Measurements from ENCODE around the gene BBS5. TPM values are rescaled to one million over a fixed set of nuclear protein-coding genes. Genes with fewer than 3 reads are reported as not detected.
"Not testable (repeated sequence)": the region's sequence is repeated elsewhere in the genome, so short reads cannot be mapped to it uniquely, and the experiment has no call there.

BBS5 gene
- total RNA-seq, 1 donor from 2014 or later = 8.2 TPM

DNA sequence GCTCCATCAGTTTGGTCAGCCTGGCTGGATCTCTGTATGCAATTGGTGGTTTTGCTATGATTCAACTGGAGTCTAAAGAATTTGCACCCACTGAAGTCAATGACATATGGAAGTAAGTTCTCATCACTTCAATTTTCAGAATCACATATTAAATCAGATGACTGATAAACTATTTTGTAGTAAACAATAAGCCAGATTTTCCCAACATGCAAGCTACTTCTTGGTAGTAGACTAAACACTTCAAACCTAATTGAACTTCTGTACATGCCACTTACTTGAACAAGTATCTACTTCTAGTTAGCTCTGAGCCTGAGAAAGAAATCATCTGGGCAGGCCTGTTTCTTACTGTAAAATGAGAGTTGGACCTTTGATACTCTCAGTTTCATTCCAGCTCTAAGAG lies 41.6 kb downstream of the BBS5 start:
- no peaks in the 10 kb centered on the region for H3K9me3 Mint-ChIP-seq (ENCODE audit: low read depth)
- no peak for DNase-seq (ENCODE audit: low spot score, unreplicated experiment)
- H3K27me3 Mint-ChIP-seq = no peaks in the 10 kb centered on the region
- H3K27ac Mint-ChIP-seq = no peak overlapping the region
- H3K4me1 Mint-ChIP-seq (ENCODE audit: low read depth) = peaks cover 12% of the 10 kb centered on the region
- H3K36me3 Mint-ChIP-seq (ENCODE audit: insufficient read depth) = no peaks in the 10 kb centered on the region
- no peak overlapping the region for H3K4me3 Mint-ChIP-seq (ENCODE audit: low read depth)
- TF ChIP-seq, protein P1, sequence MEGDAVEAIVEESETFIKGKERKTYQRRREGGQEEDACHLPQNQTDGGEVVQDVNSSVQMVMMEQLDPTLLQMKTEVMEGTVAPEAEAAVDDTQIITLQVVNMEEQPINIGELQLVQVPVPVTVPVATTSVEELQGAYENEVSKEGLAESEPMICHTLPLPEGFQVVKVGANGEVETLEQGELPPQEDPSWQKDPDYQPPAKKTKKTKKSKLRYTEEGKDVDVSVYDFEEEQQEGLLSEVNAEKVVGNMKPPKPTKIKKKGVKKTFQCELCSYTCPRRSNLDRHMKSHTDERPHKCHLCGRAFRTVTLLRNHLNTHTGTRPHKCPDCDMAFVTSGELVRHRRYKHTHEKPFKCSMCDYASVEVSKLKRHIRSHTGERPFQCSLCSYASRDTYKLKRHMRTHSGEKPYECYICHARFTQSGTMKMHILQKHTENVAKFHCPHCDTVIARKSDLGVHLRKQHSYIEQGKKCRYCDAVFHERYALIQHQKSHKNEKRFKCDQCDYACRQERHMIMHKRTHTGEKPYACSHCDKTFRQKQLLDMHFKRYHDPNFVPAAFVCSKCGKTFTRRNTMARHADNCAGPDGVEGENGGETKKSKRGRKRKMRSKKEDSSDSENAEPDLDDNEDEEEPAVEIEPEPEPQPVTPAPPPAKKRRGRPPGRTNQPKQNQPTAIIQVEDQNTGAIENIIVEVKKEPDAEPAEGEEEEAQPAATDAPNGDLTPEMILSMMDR (IDR thresholded peaks at IDR 0.05; ENCODE audit: unreplicated experiment) = no peak

DNA sequence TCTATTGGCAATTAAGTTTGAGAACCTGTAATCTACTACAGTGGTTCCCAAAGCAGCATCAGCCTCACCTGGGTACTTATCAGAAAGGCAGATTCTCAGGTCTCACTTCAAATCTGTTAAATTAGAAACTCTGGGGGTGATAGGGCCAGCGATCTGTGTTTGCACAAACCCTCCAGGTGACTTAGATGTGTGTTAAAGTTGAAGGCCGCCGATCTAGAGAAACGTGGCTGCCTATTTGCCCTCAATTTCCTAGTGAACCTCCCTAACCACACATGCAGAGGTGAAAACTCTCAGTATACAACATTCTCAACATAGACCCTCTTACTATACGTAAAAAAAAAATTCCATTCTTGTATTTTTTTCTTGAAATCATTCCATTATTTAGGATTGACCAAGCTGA lies 44.4 kb downstream of the BBS5 start:
- no peak overlapping the region for H3K27ac Mint-ChIP-seq
- no peak for DNase-seq (ENCODE audit: low spot score, unreplicated experiment)
- H3K36me3 Mint-ChIP-seq (ENCODE audit: insufficient read depth) = peaks cover under 1% of the 10 kb centered on the region
- H3K4me1 Mint-ChIP-seq (ENCODE audit: low read depth) = peaks cover 12% of the 10 kb centered on the region
- no peak overlapping the region for H3K4me3 Mint-ChIP-seq (ENCODE audit: low read depth)
- TF ChIP-seq, protein P1 (IDR thresholded peaks at IDR 0.05; ENCODE audit: unreplicated experiment) = no peak
- no peaks in the 10 kb centered on the region for H3K9me3 Mint-ChIP-seq (ENCODE audit: low read depth)
- no peaks in the 10 kb centered on the region for H3K27me3 Mint-ChIP-seq

DNA sequence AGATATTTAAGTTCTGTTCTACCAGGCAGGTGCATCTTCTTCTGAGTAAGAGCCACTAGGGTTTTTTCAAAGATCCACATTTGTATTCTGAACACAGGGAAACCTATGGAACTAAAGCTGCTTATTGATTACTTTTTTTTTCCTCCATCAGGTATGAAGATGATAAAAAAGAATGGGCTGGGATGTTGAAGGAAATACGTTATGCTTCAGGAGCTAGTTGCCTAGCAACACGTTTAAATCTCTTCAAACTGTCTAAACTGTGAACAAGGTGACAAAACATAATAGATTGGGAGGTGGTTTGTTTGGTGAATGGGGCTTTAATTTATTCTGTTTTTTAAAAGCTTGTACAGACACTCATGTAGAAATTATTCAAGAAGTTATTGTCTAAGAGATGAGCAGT lies 46.1 kb downstream of the BBS5 start:
- Mint-ChIP-seq H3K27me3 (no peaks in the 10 kb centered on the region), H3K27ac (no peak overlapping the region)

DNA sequence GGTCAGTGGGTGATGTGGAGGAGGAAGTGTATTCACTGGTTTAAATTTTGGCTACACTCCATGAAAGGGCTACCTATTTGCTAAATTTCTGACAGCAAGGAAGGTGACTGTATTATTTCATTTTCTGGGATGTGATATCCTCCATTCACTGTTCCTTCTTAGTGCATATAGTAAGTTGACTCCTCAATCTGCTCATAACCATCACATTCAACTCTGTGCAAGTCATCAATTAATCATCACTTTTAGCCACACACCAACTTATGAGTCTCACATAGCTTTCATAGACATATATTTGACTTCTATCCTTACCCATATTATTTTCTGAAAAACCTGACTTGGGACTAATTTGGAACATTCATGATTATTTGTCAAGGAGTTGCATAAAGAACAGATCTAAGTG lies 47.2 kb downstream of the BBS5 start:
- no peaks in the 10 kb centered on the region for H3K9me3 Mint-ChIP-seq (ENCODE audit: low read depth)
- H3K4me1 Mint-ChIP-seq (ENCODE audit: low read depth) = peaks cover 24% of the 10 kb centered on the region
- TF ChIP-seq, protein P1 (IDR thresholded peaks at IDR 0.05; ENCODE audit: unreplicated experiment) = no peak
- H3K36me3 Mint-ChIP-seq (ENCODE audit: insufficient read depth) = peaks cover 12% of the 10 kb centered on the region
- H3K27ac Mint-ChIP-seq = no peak overlapping the region
- no peak for DNase-seq (ENCODE audit: low spot score, unreplicated experiment)
- no peak overlapping the region for H3K4me3 Mint-ChIP-seq (ENCODE audit: low read depth)
- H3K27me3 Mint-ChIP-seq = no peaks in the 10 kb centered on the region

More for the DNA sequence above, 46.1 kb downstream of the BBS5 start:
- Mint-ChIP-seq H3K4me1 (ENCODE audit: low read depth) (peaks cover 24% of the 10 kb centered on the region), H3K4me3 (ENCODE audit: low read depth) (no peak overlapping the region), H3K36me3 (ENCODE audit: insufficient read depth) (peaks cover 9% of the 10 kb centered on the region), H3K9me3 (ENCODE audit: low read depth) (no peaks in the 10 kb centered on the region)
- TF ChIP-seq, protein P1 (IDR thresholded peaks at IDR 0.05; ENCODE audit: unreplicated experiment) = no peak
- no peak for DNase-seq (ENCODE audit: low spot score, unreplicated experiment)

DNA sequence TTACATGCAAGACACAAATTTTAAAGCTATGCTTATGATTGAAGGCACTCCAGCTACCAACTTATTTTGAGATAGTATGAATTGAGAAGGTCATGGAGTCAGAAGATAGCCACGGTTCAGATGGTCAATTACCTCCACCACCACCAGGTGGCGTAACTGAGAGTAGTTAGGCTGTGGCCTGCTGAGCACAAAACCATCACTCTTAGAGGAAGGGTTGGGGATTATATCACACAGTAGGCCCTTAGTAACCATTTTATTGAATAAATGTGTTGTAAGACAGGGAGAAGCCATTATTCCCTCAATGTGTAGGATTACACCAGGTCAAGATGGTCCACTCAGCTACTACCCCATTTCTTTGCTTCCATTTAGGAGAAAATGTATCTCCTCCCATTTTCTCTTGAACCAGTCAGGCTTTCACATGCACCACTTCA lies 49.0 kb downstream of the BBS5 start:
- TF ChIP-seq, protein P1 (IDR thresholded peaks at IDR 0.05; ENCODE audit: unreplicated experiment) = peak; percentile 78
- no peak overlapping the region for H3K4me3 Mint-ChIP-seq (ENCODE audit: low read depth)
- H3K27ac Mint-ChIP-seq = no peak overlapping the region
- peaks cover 12% of the 10 kb centered on the region for H3K36me3 Mint-ChIP-seq (ENCODE audit: insufficient read depth)
- peaks cover 21% of the 10 kb centered on the region for H3K4me1 Mint-ChIP-seq (ENCODE audit: low read depth)
- no peaks in the 10 kb centered on the region for H3K27me3 Mint-ChIP-seq
- peak; percentile 36 for DNase-seq (ENCODE audit: low spot score, unreplicated experiment)
- H3K9me3 Mint-ChIP-seq (ENCODE audit: low read depth) = no peaks in the 10 kb centered on the region

DNA sequence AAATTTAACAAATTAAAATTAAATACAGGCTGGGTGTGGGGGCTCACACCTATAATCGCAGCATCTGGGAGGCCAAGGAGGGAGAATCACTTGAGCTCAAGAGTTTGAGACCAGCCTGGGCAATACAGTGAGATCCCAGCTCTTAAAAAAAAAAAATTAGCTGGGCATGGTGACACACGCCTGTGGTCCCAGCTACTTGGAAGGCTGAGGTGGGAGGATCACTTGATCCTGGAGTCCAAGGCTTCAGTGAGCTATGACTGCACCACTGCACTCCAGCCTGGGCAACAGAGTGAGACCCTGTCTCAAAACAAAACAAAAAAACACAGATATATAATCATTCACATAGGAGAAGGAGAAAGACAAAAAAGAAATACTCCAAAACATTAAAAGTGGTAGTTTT lies 60.2 kb downstream of the BBS5 start:
- not testable (repeated sequence) for DNase-seq (ENCODE audit: low spot score, unreplicated experiment); H3K4me3 Mint-ChIP-seq (ENCODE audit: low read depth); H3K4me1 Mint-ChIP-seq (ENCODE audit: low read depth); H3K9me3 Mint-ChIP-seq (ENCODE audit: low read depth); H3K27me3 Mint-ChIP-seq; H3K27ac Mint-ChIP-seq
- H3K36me3 Mint-ChIP-seq (ENCODE audit: insufficient read depth) = peaks cover 13% of the 10 kb centered on the region

All from progenitor cell of endocrine pancreas (in vitro differentiated cells).